Subcutaneous adipose tissue (tissue), 4 donors: ENCODE measurements around the gene SGMS1. TPM values are rescaled to one million over a fixed set of nuclear protein-coding genes. Genes with fewer than 3 reads are reported as not detected.

ENCODE experiments used
- total RNA-seq, 4 donors: library from RNA; depleted of rRNA; stranded (reverse); fragments of >200 nt; gene quantifications; one replicate each; pipeline ENCODE4 v1.1.0, GENCODE V29; 2016
- TF ChIP-seq, protein P1 (sequence below): fragments of 450-650 bp; IDR thresholded peaks from one replicate; pipeline ENCODE4 v1.5.1; 2016; ENCODE audit warnings: low read depth, mild to moderate bottlenecking, control low read depth, antibody characterized with exemption, moderate library complexity

The SGMS1 gene
- 100 to 1,000 TPM in 1 of 4 donors, 10 to 100 TPM in 3; 63.9 to 117 (median 87.4) TPM for total RNA-seq

GRCh38 chr10:50623663-50624412 is at the start of gene SGMS1:
Gene SGMS1 (minus strand): TSS chr10:50623956. CDS start chr10:50344114, 279,842 bp downstream.
- TF ChIP-seq, protein P1, sequence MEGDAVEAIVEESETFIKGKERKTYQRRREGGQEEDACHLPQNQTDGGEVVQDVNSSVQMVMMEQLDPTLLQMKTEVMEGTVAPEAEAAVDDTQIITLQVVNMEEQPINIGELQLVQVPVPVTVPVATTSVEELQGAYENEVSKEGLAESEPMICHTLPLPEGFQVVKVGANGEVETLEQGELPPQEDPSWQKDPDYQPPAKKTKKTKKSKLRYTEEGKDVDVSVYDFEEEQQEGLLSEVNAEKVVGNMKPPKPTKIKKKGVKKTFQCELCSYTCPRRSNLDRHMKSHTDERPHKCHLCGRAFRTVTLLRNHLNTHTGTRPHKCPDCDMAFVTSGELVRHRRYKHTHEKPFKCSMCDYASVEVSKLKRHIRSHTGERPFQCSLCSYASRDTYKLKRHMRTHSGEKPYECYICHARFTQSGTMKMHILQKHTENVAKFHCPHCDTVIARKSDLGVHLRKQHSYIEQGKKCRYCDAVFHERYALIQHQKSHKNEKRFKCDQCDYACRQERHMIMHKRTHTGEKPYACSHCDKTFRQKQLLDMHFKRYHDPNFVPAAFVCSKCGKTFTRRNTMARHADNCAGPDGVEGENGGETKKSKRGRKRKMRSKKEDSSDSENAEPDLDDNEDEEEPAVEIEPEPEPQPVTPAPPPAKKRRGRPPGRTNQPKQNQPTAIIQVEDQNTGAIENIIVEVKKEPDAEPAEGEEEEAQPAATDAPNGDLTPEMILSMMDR, result no peak

- TF ChIP-seq, protein P1, result no peak
Observed at GRCh38 chr10:50658165-50658564, 34.4 kb upstream of the SGMS1 start.

DNA sequence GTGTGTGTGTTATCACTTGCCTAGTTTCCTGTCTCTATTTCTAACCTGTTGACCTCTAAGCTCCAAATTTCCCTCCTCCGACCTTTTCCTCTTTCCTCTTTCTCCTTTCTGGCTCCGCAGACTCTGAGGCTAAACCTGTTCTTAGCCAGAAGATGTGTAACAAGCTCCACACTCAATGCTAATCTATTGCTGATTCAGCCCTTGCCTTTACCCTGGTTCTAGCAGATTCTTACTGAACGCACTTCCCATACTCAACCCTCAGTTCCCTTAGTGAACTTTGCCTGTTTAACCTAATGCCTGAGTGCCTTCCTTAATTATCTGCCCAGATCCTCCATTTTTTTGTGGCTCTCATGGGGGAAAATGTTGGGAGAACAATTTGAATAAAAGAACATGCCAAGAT is 30.0 kb upstream of the SGMS1 start:
- TF ChIP-seq, protein P1, result no peak

- TF ChIP-seq, protein P1, result no peak
Observed at GRCh38 chr10:50653142-50653541, 29.4 kb upstream of the SGMS1 start.

GRCh38 chr10:50651808-50652207 is 28.1 kb upstream of the SGMS1 start:
- TF ChIP-seq, protein P1, result no peak

DNA sequence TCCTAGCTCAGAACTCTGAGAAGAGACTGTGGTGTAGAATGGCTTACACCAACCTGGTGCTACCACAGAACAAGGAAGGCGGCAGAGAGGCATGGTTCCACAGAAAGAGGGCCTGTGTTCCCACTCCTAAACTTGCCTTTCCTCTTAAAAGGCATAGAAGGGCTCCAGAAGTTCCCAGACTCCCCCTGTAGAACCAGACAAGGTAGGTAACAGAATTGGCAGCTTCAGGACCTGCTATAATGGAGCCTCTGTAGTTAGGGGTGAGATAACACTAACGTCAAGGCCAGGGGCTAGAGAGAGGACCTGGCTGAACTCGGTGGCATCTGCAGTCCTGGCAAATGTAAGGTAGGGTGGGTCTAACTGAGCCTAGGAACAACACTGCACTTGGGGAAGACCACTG is 26.7 kb upstream of the SGMS1 start:
- TF ChIP-seq, protein P1, result no peak

DNA sequence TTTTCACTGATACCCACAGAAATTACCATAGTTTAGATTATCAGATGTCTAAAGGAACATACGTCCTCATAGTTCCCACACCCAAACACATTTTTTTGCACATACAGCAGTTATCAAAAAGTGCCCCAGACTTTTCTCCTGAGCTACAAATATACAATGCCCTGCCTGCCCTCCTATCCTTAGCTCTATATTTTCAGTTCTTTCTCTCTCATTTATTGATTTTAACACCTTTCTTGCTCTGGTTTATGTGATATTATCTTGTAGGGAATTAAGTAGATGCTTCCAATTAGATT is 25.1 kb upstream of the SGMS1 start:
- TF ChIP-seq, protein P1, result no peak
